AG04449 (cell line): ENCODE results near the gene ANO8.

Experiments
- CTCF ChIA-PET: fragments of 350-600 bp; formaldehyde crosslinking; extraction: SDS; loops from one replicate; lab custom pipeline; 2021; ENCODE audit warnings: antibody characterized with exemption; lab: Yijun Ruan, JAX
- POLR2A ChIA-PET: fragments of 400-600, 350-600 bp; formaldehyde crosslinking; extraction: SDS; loops from one replicate; lab custom pipeline; 2020; ENCODE audit warnings: antibody characterized with exemption, inconsistent platforms; lab: Yijun Ruan, JAX
- DNase-seq: peaks from one replicate; pipeline ENCODE4 v3.0.0-alpha.2; 2010; ENCODE audit warnings: low read depth, low spot score
- H3K4me3 ChIP-seq: 2 replicates; pipeline ENCODE4 v1.5.1; 2011; ENCODE audit warnings: low read depth, mild to moderate bottlenecking, control low read depth, low read length
- CTCF ChIP-seq: IDR thresholded peaks from one replicate; pipeline ENCODE4 v1.5.1; 2011; ENCODE audit warnings: mild to moderate bottlenecking, moderate library complexity, low read length, control low read depth, inconsistent platforms; ENCODE audit not compliant: insufficient read depth; ENCODE audit errors: missing control alignments

The ANO8 gene

GRCh38 chr19:17331045-17331558 is 3.6 kb downstream of the ANO8 start:
- POLR2A ChIA-PET: no interaction called here
- H3K4me3 ChIP-seq: no peak overlapping the region
- no peak for DNase-seq
- CTCF ChIA-PET: interaction anchor here (1.2 to 2.5 kb wide), 3 partner anchors 15 to 136 kb away, joined by 3 to 11 read pairs (median 4); no protein-coding TSS in a partner anchor
- no peak for TF ChIP-seq CTCF

- no peak for TF ChIP-seq CTCF
- no peak overlapping the region for H3K4me3 ChIP-seq
- ChIA-PET POLR2A (no interaction called here), CTCF (interaction anchor here (1.2 to 2.5 kb wide), 2 partner anchors 15 to 56 kb away, joined by 3 to 11 read pairs; no protein-coding TSS in a partner anchor)
- DNase-seq: no peak
Observed at GRCh38 chr19:17330262-17331044, 4.2 kb downstream of the ANO8 start.

- DNase-seq: no peak
- CTCF ChIA-PET: no interaction called here
- POLR2A ChIA-PET: no interaction called here
- no peak for TF ChIP-seq CTCF
- H3K4me3 ChIP-seq: no peak overlapping the region
Observed at GRCh38 chr19:17329366-17330261, 5.0 kb downstream of the ANO8 start.

- ChIA-PET POLR2A (no interaction called here), CTCF (no interaction called here)
- no peak for TF ChIP-seq CTCF
- DNase-seq: no peak
- H3K4me3 ChIP-seq: no peak overlapping the region
Observed at GRCh38 chr19:17328517-17329365, 5.9 kb downstream of the ANO8 start.

GRCh38 chr19:17327654-17328516 is 6.8 kb downstream of the ANO8 start:
- no peak for DNase-seq
- no peak for TF ChIP-seq CTCF
- ChIA-PET POLR2A (no interaction called here), CTCF (no interaction called here)
- no peak overlapping the region for H3K4me3 ChIP-seq
